Activated T-helper 9 cell treated with anti-CD3 and anti-CD28 coated beads, Interleukin-2, amount 50 U/mL, for 16 hours (primary cell): ENCODE results near the gene PGM1.
"Not testable (repeated sequence)": the region's sequence is repeated elsewhere in the genome, so short reads cannot be mapped to it uniquely, and the experiment has no call there.

Source experiments
- DNase-seq: peaks from one replicate; pipeline ENCODE4 v3.0.0-alpha.2; 2020; ENCODE audit warnings: low read depth

PGM1 gene

DNA sequence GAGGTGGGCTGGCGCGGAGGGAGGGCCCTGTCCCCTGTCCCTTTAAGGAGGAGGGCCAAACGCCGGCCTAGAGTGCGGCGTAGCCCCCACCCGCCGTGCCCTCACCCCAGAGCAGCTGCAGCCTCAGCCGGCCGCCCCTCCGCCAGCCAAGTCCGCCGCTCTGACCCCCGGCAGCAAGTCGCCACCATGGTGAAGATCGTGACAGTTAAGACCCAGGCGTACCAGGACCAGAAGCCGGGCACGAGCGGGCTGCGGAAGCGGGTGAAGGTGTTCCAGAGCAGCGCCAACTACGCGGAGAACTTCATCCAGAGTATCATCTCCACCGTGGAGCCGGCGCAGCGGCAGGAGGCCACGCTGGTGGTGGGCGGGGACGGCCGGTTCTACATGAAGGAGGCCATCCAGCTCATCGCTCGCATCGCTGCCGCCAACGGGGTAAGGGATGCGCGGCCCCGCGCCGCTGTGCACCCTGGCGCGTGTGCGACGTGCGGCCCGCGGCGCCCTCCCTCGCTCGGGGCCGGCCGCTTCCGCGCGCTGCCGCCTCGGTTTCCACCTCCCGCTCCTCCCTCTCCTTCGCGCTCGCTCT, at the start of gene PGM1:
Gene PGM1, plus strand, starts transcription at position 109 of the 583 bp plus-strand sequence. Its CDS starts 78 bp downstream, at position 187.
- DNase-seq: peak; percentile 66

DNA sequence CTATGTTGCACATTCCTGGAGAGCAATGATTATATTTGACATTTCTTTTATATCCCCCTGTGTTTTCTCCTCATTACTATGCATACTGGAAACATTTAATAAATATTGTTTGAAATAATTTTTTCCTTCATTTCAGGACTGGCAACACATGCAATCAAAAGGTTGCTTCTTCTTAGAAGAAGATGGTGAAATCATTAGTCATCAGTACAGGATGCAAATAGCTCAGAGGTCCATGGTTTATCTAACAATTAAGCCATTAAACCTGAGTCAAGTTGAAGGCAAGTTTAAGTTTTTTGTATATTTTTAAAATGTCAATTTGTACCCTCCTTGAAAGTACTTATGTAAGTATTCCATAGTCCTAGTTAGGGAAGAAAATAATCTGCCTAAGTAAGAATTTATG, 47.4 kb upstream of the PGM1 start:
- DNase-seq: no peak

GRCh38 chr1:63547621-63548294, 45.5 kb upstream of the PGM1 start:
- DNase-seq: no peak

DNA sequence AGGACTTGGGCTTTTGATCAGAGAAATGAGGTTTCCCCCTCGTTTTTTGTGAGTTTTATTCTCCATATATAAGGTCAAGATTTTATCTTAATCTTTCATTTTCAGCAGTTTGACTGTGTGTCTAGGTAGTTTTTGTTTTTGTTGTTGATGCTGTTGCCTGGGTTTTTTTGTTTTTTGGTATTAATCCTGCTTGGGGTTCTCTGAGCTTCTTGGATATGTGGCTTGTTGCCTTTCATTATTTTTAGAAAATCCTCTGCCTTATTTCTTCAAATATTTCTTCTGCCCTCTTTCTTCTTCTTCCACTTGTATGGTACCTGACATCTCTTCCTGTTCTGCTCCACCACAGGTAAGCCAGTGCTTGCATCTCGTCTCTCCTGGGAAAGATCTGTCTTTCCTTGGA, 44.9 kb upstream of the PGM1 start:
- no peak for DNase-seq

- no peak for DNase-seq
These were observed 44.3 kb upstream of the PGM1 start for GRCh38 chr1:63548877-63549276.

GRCh38 chr1:63555480-63555879, 37.7 kb upstream of the PGM1 start:
- DNase-seq: no peak

- DNase-seq: no peak
These were observed 35.7 kb upstream of the PGM1 start for GRCh38 chr1:63557365-63557987.

- no peak for DNase-seq
These were observed 33.9 kb upstream of the PGM1 start for GRCh38 chr1:63559357-63559756.

- no peak for DNase-seq
These were observed 29.5 kb upstream of the PGM1 start for GRCh38 chr1:63563745-63564144.

- no peak for DNase-seq
These were observed 24.1 kb upstream of the PGM1 start for GRCh38 chr1:63569068-63569467.

- no peak for DNase-seq
These were observed 23.4 kb upstream of the PGM1 start for GRCh38 chr1:63569640-63570316.

- DNase-seq: not testable (repeated sequence)
These were observed 20.5 kb upstream of the PGM1 start for GRCh38 chr1:63572686-63573085.

DNA sequence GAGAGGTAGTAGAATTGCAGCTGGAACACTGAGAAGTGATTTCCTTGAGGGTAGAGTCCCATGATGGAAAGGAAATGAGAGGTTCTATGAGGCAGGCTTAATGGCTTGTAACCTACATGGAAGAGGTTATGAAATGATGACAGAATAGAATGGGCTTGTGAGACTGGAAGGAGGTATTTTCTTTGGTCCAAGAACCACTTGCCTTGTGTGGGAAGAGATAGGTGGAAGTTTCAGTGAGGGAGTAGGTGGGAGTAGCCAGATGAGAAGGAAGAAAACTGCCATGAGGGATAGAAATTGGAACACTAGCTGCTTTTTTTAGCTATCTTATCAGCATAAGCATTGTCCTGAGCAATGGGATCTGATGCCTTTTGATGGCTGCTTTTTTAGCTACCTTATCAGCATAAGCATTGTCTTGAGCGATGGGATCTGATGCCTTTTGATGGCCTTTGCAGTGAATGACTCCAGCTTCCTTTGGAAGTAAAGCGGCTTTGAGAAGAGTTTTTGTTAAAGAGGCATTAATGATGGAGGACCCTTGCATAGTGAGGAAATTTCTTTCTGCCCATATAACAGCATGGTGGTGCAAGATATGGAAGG, 18.9 kb upstream of the PGM1 start:
- not testable (repeated sequence) for DNase-seq

DNA sequence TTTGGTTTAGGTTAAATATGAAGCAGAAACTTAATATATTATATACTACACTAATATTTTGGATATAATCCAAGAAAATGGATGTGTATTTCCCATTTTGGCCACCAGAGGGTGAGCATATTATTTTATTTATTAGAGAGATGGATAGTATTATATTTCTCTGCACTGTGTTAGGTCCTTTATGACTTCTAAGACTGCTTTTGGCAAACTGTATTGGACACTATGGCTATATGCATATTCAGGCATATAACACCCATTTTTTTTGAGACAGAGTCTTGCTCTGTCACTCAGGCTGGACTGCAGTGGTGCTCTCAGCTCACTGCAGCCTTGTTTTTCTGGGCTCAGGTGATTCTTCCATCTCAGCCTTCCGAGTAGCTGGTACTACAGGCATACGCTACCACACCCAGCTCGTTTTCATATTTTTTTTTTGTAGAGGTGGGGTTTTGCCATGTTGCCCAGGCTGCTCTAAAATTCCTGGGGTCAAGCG, 17.8 kb upstream of the PGM1 start:
- DNase-seq: no peak

GRCh38 chr1:63586326-63586725, 6.9 kb upstream of the PGM1 start:
- not testable (repeated sequence) for DNase-seq

DNA sequence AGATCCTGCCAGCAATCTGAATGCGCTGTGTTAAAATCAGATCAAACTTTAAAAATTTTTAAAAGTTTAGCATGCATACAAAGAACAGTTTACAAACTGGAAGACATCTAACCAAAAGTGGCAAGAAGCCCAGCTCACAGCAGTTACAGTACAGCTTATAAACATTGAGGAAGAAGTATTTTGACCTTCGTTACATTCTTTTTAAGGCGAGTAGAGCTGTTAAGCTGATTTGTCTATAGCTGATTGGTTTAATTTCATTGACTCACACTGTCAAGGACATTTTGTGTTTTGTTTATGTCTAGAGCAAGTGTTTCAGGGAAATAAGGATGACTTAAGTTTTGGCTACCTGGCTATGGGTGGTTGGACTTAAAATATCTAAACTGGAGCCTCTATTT, 3.0 kb upstream of the PGM1 start:
- no peak for DNase-seq

DNA sequence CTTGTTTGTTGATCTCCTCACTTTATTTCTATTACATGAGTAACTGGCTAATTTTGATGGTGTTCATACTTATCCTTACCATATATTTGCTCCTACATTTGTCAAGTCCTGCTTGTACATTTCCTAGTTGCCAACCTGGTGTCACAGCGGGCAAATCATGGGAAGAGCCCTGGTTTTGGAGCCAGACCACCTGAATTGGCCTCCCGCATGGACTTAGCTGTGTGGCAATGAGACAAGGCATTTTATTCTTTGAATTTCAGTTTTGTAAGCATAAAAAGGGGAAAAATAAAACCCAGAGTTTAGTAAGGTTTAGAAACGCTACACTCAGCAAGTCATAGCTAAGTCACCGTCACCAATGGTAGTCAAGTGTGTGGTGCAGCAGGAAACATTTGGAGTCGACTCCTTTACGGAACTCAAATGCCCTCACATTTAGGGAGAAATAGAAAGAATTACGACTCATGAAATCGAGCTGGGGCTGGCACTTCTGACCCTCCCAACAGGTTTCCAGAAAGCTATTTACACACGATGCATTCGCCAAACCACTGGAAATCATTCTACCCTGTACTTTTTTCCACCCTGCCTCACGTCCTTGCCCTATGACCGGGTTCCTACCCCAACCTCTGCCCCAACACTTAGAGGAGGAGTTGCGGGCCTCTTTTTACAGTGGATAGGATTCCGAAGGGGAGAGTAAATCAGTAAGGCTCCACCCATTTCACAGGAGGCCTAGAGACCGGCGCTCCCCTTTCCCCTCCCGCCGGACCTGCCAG, 492 bp upstream of the PGM1 start:
- no peak for DNase-seq

DNA sequence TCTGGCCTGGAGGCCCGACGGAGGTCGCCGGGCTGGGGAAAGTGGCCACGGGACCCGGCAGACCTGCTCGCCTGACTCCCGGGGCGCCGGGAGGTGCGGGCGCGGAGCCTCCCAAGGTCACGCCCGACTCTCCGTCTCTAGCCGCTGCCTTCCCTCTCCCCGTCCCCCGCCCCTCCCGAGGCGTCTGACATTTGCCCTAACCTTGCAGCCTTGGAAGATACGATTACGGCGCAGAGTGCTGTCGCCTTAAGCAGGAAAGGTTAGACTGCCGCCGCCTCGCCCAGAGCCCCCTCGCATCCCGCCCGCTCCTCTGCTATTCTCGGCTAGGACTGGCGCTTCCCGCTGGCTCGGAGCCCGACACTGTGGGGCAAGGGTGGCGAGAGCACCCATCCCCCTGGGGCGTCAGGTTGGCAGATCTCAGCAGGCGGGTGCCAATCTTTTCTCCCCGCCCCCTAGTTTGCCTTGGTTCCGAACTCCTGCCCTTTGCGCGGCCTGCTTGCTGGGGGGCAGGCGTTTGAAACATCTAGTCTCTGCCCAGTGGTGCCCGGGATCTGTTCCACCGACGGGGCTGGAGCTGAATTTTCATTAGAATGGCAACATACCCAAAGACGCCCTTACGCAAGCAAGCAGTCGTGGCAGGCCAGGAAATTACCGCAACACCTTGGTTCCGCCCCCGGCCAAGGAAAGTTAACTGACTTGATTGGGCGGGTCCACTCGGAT, 835 bp downstream of the PGM1 start:
- DNase-seq: peak; percentile 48

- DNase-seq: no peak
These were observed 2.2 kb downstream of the PGM1 start for GRCh38 chr1:63595435-63595834.

DNA sequence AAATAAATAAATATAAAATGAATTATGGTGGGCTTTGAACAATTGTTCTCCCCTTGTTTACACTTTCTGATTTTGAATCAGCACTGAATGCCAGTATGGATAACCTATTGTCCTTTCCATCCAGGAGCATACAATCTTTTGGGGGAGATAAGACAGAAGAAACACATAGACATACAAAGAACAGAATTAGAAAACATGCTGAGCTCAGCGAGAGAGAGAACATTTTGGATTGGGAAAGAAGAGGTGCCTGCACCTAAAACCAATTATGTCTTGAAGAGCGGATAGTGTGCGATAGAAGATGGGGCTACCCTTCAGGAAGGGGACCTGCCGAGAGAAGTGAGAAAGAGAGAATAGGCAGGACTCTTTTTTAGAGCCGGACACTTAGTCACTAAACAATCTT, 6.6 kb downstream of the PGM1 start:
- no peak for DNase-seq

DNA sequence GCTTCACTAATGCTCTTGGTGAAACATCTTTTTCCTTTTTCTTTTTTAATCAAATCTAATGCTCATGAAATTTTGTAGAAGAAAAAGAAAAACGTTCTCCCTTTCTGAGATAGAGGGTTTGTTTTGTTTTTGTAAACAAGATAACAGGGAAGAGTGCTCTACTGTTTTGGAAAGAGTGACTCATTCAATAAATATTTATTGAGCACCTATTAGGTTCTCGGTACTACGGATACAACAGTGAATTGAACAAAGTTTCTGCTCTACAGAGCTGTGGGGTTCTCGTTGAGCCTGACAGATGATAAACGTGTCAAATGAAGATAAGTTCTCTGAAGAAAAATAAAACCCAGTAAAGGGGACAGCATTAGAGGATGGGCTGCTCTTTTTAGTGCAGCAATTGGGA, 7.0 kb downstream of the PGM1 start:
- no peak for DNase-seq
